T1000 (cell line): ENCODE results near the gene DLEC1.
"Not testable (repeated sequence)": the region's sequence is repeated elsewhere in the genome, so short reads cannot be mapped to it uniquely, and the experiment has no call there.

Source experiments
- DNase-seq: peaks from one replicate; lab custom pipeline; 2025; ENCODE audit warnings: mixed read lengths; lab: John Stamatoyannopoulos, UW

Gene DLEC1

DNA sequence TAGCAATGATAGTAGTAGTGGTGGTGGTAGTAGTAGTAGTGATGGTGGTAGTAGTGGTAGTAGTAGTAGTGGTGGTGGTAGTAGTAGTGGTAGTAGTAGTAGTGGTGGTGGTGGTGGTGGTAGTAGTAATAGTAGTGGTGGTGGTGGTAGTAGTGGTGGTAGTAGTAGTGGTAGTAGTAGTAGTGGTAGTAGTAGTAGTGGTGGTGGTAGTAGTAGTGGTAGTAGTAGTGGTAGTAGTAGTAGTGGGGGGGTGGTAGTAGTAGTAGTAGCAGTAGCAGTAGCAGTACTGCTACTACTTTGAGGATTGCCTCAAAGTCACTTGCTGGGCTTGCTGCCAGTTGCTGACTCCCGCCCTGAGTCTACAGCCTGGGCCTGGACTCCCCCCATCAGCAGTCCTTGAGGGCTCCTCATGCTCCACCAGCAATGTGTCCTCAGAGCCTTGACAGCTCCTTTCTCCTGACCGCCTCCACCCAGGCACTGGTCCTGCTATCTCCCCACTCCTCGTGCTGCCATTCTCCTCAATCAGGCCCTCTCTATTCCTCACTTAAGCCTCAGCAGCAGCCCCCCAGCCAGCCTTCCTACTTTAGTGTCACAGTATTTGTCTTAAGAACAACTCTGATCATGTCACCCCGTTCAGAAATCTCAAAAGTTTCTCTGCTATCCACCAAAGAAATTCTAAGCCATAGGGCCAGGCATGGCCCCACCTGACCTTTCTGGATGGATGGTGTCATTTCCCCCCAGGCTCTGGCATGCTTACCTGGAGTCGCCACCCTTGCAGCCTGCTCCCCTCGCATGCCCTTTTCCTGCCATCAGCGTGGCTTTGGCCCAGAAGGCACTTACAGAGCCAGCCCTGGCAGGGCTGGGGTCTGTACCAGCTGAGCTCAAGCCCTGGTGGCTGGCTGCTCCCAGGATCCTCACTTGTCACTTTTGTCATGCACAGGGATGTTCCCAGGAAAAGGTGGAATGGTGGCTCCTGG lies 45.6 kb downstream of the DLEC1 start:
- no peak for DNase-seq

DNA sequence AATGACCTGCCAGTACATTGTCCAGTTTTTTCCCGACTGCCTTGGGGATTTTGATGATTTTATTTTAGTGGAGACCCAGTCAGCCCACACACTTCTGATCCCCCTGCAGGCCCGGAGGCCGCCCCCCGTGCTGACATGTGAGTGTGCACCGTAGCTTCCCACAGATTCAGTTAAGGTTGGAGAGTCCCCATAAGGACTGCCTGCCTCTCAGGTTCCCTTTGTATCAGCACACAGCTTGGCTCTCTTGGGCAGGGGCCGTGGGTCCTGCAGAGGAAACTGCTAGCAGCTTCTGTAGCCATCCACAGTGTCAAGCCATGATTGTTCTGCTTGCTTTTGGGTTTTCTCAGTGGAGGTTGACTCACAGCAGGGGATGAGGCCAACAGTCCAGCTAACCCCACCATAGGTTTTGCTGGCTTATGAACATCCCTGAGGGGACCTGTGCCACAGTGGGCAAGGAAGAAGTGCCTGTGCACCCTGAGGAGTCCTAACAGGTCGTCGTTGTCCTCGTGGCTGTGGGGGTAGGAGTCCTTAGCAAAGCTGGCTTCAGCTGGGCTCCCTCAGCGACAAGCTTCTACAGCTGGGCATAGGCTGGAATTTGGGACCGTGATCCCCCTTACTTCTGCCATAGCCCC lies 46.4 kb downstream of the DLEC1 start:
- DNase-seq, result no peak

DNA sequence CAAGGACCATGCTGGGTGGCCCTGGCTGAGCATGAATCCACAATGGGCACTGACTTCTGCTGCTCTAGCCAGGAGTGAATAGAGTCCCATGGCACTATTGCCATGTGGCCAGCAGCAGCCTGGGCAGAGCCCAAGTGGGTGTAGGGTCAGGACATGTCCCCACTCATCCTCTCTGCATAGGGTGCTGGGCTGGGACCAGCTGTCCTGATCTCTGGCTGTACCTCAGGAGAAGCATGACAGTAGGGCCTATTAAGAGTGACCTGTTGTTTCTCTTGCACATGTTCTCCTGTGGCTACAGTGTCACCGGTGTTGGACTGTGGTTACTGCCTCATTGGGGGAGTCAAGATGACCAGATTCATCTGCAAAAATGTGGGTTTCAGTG lies 46.9 kb downstream of the DLEC1 start:
- DNase-seq, result no peak

DNA sequence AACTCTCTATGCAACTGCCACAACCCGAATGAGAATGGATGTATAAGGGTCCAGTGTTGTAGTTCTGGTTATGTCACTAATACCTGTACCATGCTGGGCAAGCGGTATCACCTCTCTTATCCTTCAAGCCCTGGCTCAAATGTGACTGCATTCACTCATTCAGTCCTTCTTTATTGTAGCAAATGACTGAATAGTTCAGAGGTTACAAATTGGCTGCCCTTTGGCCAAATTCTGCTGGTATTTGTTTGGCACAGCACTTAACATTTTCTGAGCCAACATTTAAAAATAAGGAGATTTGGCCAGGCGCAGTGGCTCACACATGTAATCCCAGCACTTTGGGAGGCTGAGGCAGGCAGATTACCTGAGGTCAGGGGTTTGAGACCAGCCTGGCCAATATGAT lies 47.5 kb downstream of the DLEC1 start:
- DNase-seq, result no peak

DNA sequence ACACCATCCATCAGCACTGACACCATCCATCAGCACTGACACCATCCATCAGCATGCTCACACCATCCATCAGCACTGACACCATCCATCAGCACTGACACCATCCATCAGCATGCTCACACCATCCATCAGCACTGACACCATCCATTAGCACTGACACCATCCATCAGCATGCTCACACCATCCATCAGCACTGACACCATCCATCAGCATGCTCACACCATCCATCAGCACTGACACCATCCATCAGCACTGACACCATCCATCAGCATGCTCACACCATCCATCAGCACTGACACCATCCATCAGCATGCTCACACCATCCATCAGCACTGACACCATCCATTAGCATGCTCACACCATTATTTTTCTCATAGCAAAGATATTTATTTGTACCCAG lies 48.3 kb downstream of the DLEC1 start:
- DNase-seq, result not testable (repeated sequence)

DNA sequence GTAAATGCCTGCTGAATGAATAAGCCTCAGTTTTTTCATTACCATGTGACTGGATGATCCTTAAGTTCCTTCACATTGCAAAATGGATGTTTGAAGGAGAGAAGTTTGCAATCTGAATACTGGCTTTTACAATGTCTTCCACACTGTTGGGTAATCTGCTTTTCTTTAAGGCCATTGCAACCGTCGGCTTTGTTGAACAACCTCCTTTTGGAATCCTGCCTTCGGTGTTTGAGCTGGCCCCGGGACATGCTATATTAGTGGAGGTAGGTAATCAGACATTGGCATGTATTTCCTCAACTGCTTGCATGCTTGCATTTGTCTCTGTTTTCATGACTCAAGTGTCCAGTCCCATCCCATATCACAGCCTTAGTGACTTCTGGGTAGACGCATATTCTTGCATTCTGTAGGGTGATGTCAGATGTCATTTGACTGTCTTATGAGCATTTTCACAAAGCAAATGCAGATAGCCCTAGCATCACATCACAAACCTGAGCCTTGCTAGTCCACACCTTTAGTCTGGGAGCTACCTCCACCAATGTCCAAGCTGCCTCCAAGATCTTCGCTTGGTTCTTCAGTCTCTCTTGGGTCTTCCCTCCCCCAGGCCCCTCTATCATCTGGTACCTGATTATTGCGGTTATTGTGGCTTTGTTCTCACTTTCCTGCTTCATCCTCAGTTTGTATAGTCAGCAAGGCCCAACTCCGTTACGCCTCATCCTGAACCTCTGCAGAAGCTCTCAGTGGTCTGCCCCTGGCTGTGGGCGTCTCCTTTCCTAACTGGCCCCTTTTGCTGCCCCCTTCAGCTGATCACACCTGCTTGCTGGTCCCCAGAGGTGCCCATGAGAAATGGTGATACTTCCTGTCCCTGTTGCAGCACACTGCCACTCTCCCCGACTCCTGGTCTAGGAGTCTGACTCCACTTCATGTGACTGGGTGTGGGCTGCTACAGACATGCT lies 49.4 kb downstream of the DLEC1 start:
- DNase-seq, result no peak

DNA sequence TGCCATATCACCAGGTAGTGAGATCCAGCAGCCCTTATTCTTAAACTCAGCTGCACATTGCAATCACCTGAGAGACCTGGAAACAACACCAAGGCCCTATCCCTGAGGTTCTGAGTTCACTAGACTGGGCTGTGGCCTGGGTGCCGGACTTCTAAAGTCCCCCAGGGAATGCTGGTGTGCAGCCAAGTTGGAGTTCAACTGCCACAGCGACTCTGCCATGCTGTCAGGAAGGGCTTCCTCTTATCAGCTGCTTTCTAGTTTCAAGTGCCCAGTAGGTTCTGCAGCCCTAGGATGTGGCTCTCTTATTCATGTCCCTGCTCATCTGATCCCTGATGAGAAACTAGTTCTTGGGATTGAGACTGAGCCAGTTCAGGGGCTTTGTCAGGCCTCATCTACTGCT lies 50.2 kb downstream of the DLEC1 start:
- no peak for DNase-seq

DNA sequence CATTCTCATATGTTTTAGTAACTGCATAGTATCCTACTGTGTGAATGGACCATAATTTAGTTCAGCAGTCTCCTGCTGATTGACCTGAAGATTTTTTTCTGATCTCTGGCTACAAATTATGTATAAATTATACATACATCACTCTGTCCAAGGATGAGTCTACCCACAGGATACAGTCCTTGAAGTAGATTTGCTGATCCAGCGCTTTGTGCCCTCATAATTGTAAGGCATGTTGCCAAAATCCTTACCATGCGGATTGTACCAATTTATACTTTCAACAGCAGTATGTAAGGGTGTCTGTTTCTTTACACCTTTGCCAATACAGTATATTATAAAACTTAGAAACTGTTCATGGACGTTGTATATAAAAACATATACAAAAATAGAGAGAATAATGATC lies 51.4 kb downstream of the DLEC1 start:
- no peak for DNase-seq

DNA sequence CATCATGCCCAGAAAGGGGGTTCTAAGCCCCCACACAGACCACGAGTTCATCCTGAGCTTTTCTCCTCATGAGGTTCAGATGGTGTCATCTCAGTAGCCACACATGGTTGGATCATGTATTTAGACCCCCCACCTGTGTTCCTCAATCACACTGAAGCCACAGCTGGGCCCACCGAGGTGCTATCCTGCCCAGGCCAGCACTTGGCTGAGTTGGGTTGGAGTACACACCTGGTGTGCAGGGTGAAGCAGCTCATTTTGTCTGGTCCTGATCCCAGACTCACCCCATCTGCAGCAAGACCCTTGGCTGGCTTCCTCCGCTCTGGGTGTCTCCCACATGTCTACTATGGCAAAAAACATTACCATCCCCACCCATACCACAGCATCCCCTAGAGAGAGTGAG lies 56.0 kb downstream of the DLEC1 start:
- DNase-seq, result no peak

DNA sequence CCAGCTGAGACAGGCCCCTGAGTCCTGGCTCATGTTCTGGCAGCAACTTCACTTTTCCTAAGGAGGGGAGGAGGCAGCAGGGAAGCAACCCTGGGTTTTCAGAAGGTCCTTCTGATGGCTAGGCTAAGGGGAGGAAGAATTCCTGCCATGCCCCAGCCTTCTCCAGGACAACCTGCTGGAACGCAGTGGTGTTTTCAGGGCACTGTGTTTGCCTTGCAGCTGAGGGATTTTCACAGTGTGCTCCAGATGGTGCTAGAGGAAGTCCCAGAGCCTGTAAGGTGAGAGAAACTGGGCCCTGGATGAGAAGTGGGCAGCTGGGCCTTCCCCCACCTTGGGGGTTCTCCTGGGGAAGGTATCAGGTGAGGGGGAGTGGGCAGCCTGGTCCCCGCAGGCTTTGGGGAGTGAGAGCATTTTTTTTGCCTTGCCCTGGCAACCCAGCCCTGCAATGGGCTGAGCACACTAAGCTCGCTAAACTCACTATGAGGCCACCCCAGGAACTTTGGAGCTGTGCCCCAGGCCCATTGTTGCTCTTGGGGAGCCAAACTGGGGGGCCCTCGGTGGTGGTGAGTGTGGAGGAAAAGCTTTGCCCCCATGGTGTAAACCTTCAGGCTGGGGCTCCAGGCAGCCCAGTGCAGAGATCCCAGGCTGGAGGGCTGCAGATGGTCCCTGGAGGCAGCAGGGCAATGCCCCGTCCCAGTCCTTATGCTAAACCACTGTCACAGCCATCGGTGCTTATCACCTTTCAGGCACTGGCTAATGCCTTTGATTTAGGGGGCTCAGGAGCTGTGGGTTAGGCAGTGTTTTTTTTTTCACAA lies 56.9 kb downstream of the DLEC1 start:
- no peak for DNase-seq

DNA sequence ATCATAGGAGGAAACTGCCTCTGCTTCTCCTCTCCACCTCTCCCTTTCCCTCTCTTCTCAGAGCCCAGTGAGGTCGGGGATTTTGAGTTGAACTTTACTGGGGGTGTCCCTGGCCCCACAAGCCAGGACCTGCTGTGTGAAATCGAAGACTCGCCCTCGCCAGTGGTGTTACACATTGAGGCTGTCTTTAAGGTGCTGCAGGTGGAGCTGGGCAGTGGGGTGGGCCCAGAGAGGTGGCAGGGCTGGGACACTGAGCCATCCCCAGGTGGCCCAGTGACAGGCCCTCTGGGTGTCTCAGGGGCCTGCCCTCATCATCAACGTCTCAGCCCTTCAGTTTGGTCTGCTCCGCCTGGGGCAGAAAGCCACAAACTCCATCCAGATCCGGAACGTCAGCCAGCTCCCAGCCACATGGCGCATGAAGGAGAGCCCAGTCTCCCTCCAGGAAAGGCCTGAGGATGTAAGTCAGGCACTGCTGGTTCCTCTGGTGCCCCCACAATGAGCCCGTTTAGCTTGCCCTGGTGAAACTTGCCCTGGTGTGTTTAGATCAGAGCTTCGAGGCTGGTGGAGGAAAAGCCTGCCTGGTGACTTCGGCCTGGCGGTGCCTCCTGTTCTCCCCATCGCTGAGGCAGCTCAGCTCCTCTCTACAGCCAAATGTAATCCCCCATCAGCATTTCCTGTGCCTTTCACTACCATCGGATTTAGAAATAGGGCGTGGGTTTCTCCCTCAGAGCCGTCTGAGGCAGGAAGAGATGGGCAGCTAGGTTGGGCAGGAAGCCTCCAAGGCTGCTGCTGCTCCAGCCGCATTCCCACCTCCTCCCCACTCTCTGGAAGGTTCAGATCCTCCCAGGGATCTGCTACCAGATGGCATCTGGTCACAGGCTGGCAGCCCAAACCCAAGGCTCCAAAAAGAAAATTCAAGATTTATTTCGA lies 58.7 kb downstream of the DLEC1 start:
- DNase-seq, result no peak

DNA sequence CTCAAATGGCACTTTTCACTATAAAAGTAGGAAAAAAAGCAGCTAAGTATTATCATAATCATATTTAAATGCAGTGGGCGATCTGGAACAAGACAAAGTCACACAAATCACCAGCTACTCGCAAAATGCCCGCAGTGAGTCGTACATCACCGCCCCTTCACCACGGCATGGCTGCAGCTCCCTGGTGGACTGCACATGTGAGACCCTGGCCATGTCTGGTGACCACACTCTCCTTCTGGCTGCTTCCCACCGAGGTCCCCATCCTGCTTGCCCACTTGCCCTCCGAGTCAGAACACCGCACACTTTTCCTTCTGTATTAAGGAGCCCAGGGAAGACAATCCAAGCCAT lies 59.3 kb downstream of the DLEC1 start:
- DNase-seq, result no peak

DNA sequence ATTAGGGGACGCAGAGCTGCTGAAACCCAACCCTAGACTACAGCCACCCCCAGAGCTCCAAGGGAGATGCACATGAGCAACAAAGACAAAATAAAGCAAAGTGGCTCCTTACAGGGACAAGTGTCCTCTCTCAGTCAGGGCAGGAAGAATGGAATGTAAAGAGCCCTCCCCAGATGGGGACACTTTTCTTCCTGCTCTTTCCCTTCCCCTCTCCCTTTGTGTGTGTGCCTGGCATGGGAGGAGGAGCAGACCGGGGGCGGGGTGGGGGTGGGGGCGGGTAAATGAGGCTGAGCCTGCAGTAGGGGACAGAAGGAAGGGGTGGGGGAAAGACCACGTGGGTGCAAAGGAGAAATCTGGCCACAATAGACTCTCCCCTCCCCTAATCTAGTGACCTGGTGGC lies 60.5 kb downstream of the DLEC1 start:
- no peak for DNase-seq

DNA sequence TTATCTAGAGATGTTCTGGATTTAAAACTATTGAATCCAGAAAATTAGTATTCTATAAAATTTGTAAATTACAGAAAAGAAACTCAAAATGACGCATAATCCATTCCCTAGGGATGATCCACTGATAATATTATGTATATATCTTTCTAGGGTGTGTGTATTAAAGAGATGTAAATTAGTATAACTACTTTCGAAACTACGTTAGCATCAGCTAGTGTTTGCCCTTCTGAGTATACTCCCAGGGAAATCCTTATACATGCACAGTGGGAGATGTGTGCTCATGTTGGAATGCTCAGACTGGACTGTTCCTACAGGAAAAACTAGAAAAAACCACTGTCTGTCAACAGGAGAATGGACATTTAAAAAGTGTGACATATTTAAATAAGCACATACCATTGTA lies 61.5 kb downstream of the DLEC1 start:
- no peak for DNase-seq

DNA sequence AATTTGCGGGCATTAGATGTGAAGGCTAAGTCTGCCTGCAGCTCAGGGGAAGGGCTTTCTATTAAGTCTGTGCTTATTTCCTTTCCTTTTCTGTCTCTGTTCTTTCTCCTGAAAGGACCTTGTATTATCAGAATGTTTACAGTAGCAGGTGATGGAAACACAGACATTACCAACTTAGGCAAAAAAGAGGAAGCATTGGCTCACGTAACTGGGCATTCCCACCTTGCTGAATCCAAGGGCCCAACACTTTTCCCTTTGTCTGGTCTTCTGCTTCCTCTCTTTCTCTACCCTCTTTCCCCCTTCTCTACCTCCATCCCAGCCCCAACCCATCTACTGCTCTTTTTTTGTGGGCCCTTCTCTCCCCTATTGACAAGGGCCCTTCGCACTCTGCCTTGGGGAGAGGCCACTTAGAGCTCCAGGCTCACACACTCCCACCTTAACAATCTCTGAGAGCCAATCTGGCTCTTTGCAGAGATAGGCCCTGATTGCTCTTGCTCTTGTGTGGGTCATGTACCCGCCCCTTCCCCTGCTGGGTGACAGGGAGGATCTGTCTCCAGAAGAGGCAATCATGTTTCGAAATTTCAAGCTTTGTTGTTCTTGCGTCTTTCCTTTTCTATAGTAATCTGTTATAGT lies 62.9 kb downstream of the DLEC1 start:
- DNase-seq, result no peak

DNA sequence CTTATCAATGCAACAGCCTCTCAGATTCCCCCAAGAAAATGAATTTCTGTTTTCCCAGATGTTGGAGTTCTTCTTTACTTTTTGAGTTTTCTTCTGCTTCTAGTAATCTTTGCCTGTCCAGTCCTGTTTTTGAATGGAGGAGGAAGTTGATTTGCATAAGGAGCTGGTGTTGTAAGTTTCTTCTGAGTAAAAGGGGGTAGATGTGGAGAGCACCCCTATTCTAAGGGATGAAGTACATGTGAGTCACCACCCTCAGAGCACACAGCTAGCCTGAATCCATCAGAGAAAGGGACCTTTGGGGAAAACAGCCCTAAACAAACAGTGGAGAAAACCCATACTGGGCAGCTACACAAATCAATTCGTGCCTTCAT lies 63.4 kb downstream of the DLEC1 start:
- DNase-seq, result no peak

DNA sequence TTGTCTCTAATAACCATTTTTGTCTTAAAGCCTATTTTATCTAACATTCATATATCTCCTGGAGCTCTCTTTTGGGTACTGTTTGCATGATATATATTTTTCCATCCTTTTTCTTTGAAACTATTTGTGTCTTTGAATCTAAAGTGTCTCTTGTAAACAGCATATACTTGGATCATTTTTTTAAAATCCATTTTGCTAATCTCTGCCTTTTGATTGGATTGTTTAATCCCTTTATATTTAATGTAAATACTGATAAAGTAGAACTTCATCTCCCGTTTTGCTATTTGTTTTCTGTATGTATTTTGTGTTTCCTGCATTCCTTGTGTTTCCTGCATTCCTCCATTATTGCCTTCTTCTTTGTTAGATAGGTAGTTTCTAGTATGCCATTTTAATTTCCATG lies 66.5 kb downstream of the DLEC1 start:
- DNase-seq, result no peak

DNA sequence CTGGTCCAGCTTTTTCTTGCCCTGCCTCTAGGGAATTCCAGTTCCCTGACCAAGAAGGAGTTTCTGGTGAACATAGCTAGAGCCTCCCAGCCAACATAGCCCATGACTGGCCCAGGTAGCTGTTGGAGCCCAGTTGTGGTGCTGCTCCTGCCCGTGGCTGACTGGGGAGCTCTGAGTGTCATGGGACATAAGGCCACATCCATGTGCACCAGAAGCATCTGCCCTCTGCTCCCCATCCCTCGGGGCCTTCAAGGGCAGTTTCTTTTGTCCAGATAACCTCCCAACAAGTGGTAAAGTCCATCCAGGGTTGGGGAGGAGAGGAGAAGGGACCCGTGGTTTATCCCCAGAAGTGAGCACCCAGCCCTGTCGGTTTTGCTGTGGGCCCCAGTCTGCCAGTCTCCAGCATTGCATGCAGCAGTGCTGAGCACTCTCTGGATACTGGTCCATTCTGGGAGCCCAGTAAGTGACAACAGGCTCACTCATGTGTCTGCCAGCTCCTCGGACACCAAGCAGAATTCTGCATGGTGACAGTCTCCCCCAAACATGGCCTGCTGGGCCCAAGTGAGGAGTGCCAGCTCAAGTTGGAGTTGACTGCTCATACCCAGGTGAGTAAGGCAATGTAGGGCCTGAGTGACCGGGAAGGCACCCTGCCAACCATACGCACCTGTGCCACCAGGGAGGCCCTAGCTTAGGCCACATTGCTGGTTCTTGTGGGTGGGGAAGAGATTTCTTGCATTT lies 69.1 kb downstream of the DLEC1 start:
- DNase-seq, result no peak
